K562 (cell line): ENCODE results near the gene BTRC. TPM values are rescaled to one million over a fixed set of nuclear protein-coding genes. Genes with fewer than 3 reads are reported as not detected.

Experiments used
- ATAC-seq: fragments of 200-7000 bp; cut with Tn5 transposase; 3 replicates; pipeline ENCODE4 v1.9.1; 2020; ENCODE audit warnings: moderate library complexity
- BruUV-seq: library from RNA; stranded (reverse); fragments of 400-500 nt; replicated peaks from 2 replicates; lab custom pipeline; 2021; lab: Mats Ljungman, UMichigan
- CTCF ChIA-PET: fragments of 300-600 bp; formaldehyde crosslinking; extraction: SDS; loops from one replicate; lab custom pipeline; 2021; ENCODE audit warnings: low intra/inter-chr PET ratio; lab: Yijun Ruan, JAX
- POLR2A ChIA-PET: fragments of 300-600, 350-650 bp; sonication (Branson Sonifier 250); formaldehyde crosslinking; extraction: SDS; loops from one replicate; lab custom pipeline; 2021; ENCODE audit warnings: antibody characterized with exemption, inconsistent platforms; lab: Yijun Ruan, JAX
- DNase-seq, 4 experiments: peaks; one replicate each; pipeline versions ENCODE4 v3.0.0 to v3.0.0-alpha.2; 2011 to 2018; ENCODE audit warnings: low spot score in 3 of 4, mixed read lengths in 3 of 4; ENCODE audit errors: extremely low read depth in 1 of 4
- FAIRE-seq: peaks from 2 replicates; lab custom pipeline; 2011; peaks lifted over from hg19 to GRCh38; lab: Jason Lieb, UNC
- H2AFZ ChIP-seq: 2 replicates; pipeline ENCODE4 v1.6.0; 2011; ENCODE audit warnings: low read depth, low read length, control low read depth, inconsistent platforms
- H3K27ac ChIP-seq: fragments of 200-600 bp; 3 replicates; pipeline ENCODE4 v1.8.0; 2011; ENCODE audit warnings: low read depth, mild to moderate bottlenecking, control low read depth, inconsistent platforms, low read length, moderate library complexity, mixed read lengths; ENCODE audit errors: extremely low read depth
- H3K27me3 ChIP-seq, 2 experiments: fragments of 300-600 bp in 1 of 2; 2 replicates in 1 of 2; 3 replicates in 1 of 2; pipeline versions ENCODE4 v1.6.0 to v1.8.0; 2011; ENCODE audit warnings: inconsistent platforms in 2 of 2, low read length in 2 of 2, mild to moderate bottlenecking in 1 of 2, mixed read lengths in 1 of 2, moderate library complexity in 1 of 2; ENCODE audit not compliant: control insufficient read depth in 2 of 2, insufficient read depth in 2 of 2
- H3K36me3 ChIP-seq: fragments of 300-600 bp; 3 replicates; pipeline ENCODE4 v1.8.0; 2011; ENCODE audit warnings: mild to moderate bottlenecking, low read length, inconsistent platforms; ENCODE audit not compliant: control insufficient read depth, insufficient read depth
- H3K4me1 ChIP-seq, 2 experiments: fragments of 200-600 bp in 1 of 2; replicated peaks in 1 of 2; 2 replicates in 1 of 2; 3 replicates in 1 of 2; pipeline versions ENCODE4 v1.5.1 to v1.8.0; 2011; ENCODE audit warnings: inconsistent platforms in 2 of 2, low read length in 2 of 2, mild to moderate bottlenecking in 1 of 2, mixed read lengths in 1 of 2, moderate library complexity in 1 of 2; ENCODE audit not compliant: control insufficient read depth in 2 of 2, insufficient read depth in 2 of 2
- H3K4me2 ChIP-seq: 2 replicates; pipeline ENCODE4 v1.6.1; 2011; ENCODE audit warnings: low read length, control low read depth, inconsistent platforms, mixed read lengths; ENCODE audit not compliant: insufficient read depth
- H3K4me3 ChIP-seq: fragments of 200-600 bp; sonication (generic), shearing (Covaris generic); 2 replicates; pipeline ENCODE4 v1.5.1; 2016; ENCODE audit warnings: control low read depth, inconsistent platforms
- H3K79me2 ChIP-seq: fragments of 200-600 bp; 3 replicates; pipeline ENCODE4 v1.8.0; 2011; ENCODE audit warnings: low read length, inconsistent platforms; ENCODE audit not compliant: control insufficient read depth, insufficient read depth
- H3K9ac ChIP-seq, 2 experiments: 2 replicates each; pipeline versions ENCODE4 v1.6.0 to v1.6.1; 2011; ENCODE audit warnings: low read depth in 2 of 2, low read length in 2 of 2, control low read depth in 1 of 2, inconsistent platforms in 1 of 2, mild to moderate bottlenecking in 1 of 2, mixed read lengths in 1 of 2; ENCODE audit not compliant: insufficient read depth in 1 of 2
- H3K9me1 ChIP-seq: one replicate; pipeline ENCODE4 v1.6.0; 2011; ENCODE audit warnings: inconsistent platforms, mild to moderate bottlenecking, low read length, moderate library complexity; ENCODE audit not compliant: control insufficient read depth, insufficient read depth
- H3K9me3 ChIP-seq: replicated peaks from 2 replicates; pipeline ENCODE4 v1.5.1; 2011; ENCODE audit warnings: low read depth, low read length, inconsistent platforms; ENCODE audit not compliant: control insufficient read depth, insufficient read depth
- H4K20me1 ChIP-seq: replicated peaks from 2 replicates; pipeline ENCODE4 v1.6.1; 2011; ENCODE audit warnings: low read length, inconsistent platforms, mixed read lengths; ENCODE audit not compliant: control insufficient read depth, insufficient read depth
- C11orf30 ChIP-seq: fragments of 450-650 bp; IDR thresholded peaks from 2 replicates; pipeline ENCODE4 v1.6.1; 2016; ENCODE audit warnings: low read depth, mild to moderate bottlenecking
- FOXA1 ChIP-seq: fragments of 450-650 bp; IDR thresholded peaks from 2 replicates; pipeline ENCODE4 v1.6.1; 2016; ENCODE audit warnings: mild to moderate bottlenecking, borderline replicate concordance
- MAFF ChIP-seq: IDR thresholded peaks from 2 replicates; pipeline ENCODE4 v1.6.1; 2012; ENCODE audit warnings: low read length, improper control_type of control experiment
- MAFG ChIP-seq: fragments of 450-650 bp; conservative IDR thresholded peaks from 2 replicates; pipeline ENCODE4 v1.6.1; 2016; ENCODE audit warnings: missing genetic modification characterization, missing compliant biosample characterization
- MAFK ChIP-seq: IDR thresholded peaks from 2 replicates; pipeline ENCODE4 v1.6.1; 2011; ENCODE audit warnings: low read length, improper control_type of control experiment
- MEF2D ChIP-seq: conservative IDR thresholded peaks from 2 replicates; pipeline ENCODE4 v1.6.1; 2016; ENCODE audit warnings: low read depth, missing genetic modification characterization, missing compliant biosample characterization
- NFE2 ChIP-seq: IDR thresholded peaks from 2 replicates; pipeline ENCODE4 v1.6.1; 2014; ENCODE audit warnings: antibody characterized with exemption, low read depth
- NR2C1 ChIP-seq, 2 experiments: fragments of 450-650 bp; IDR thresholded peaks; 2 replicates each; pipeline ENCODE4 v1.6.1; 2017; ENCODE audit warnings: mild to moderate bottlenecking in 2 of 2, antibody characterized with exemption in 1 of 2, inconsistent platforms in 1 of 2, missing compliant biosample characterization in 1 of 2, missing genetic modification characterization in 1 of 2
- U2AF2 ChIP-seq: fragments of 200-400 bp; formaldehyde crosslinking; optimal IDR thresholded peaks from 2 replicates; pipeline ENCODE3; 2017; ENCODE audit warnings: low read depth, mild to moderate bottlenecking, low read length
- XRCC4 ChIP-seq: IDR thresholded peaks from one replicate; pipeline ENCODE4 v1.6.1; 2011; ENCODE audit not compliant: insufficient read depth, insufficient read length; ENCODE audit errors: extremely low read depth
- ZNF12 ChIP-seq: sonication (generic); formaldehyde crosslinking; IDR thresholded peaks from 2 replicates; pipeline ENCODE4 v1.4.0; 2020; ENCODE audit warnings: mild to moderate bottlenecking, missing genetic modification reagents
- ZNF253 ChIP-seq: fragments of 250-450 bp; sonication (Bioruptor Pico); conservative IDR thresholded peaks from 2 replicates; pipeline ENCODE4 v1.6.1; 2021; ENCODE audit warnings: mild to moderate bottlenecking
- ZNF316 ChIP-seq: fragments of 450-650 bp; IDR thresholded peaks from 2 replicates; pipeline ENCODE4 v1.6.1; 2016
- ZNF764 ChIP-seq: fragments of 250-450 bp; sonication (Bioruptor Pico); IDR thresholded peaks from 2 replicates; pipeline ENCODE4 v1.4.0; 2020; ENCODE audit warnings: low read depth, mild to moderate bottlenecking, moderate library complexity
- WGBS: fragments of 100-300 bp; shearing (Covaris generic); methylation state at CpG from one replicate; pipeline ENCODE4 v1.1.6; 2016; ENCODE audit warnings: low coverage, mixed read lengths; ENCODE audit not compliant: insufficient coverage; ENCODE audit errors: missing lambda C conversion rate; 5-methylcytosine and 5-hydroxymethylcytosine counted together
- in situ Hi-C: fragments of 300-500 bp; cut with MboI; formaldehyde crosslinking; loops from 4 replicates; pipeline ENCODE4 v1.15.0; 2018; ENCODE audit warnings: inconsistent platforms, mixed read lengths
- intact Hi-C: fragments of 100-400 bp; cut with micrococcal nuclease; formaldehyde crosslinking; loops from 2 replicates; pipeline ENCODE4 v1.14.2; 2022
- polyA plus RNA-seq, 8 experiments: library from polyadenylated mRNA; depleted of rRNA in 4 of 8; stranded (reverse) in 5 of 8; unstranded in 3 of 8; fragments of >200 nt; fragmentation: Nextera tagmentation in 2 of 8; fragmentation: Illumina TruSeq in 1 of 8; extraction: Ambion mirVana in 2 of 8; extraction: Trizol in 1 of 8; gene quantifications; 2 replicates each; pipeline versions ENCODE4 v1.2.1 to v1.2.3, GENCODE V29; 2011 to 2014; ENCODE audit warnings: inconsistent platforms in 1 of 8, missing spikeins in 1 of 8
- total RNA-seq, 7 experiments: library from RNA; depleted of rRNA in 6 of 7; stranded (reverse); fragments of >200 nt in 6 of 7; fragmentation: Illumina TruSeq in 2 of 7; extraction: Trizol in 2 of 7; gene quantifications; 2 replicates each; pipeline versions ENCODE4 v1.2.1 to v1.2.3, GENCODE V29; 2011 to 2021; ENCODE audit warnings: low replicate concordance in 1 of 7

The BTRC gene
- total and polyA plus RNA-seq, 9 of the 15 experiments (the other 6 are each of a cell fraction or from before 2014, with no cell fraction given), result 1.6 to 15.4 (median 7.0) TPM

- no peaks in the 10 kb centered on the region; a peak in 2 of 5 replicates for H3K4me1 ChIP-seq
- no peak for FAIRE-seq
- no peak for ATAC-seq
- H3K79me2 ChIP-seq, result no peaks in the 10 kb centered on the region
- H4K20me1 ChIP-seq, result no peaks in the 10 kb centered on the region
- no peaks in the 10 kb centered on the region; a peak in 1 of 5 replicates for H3K27me3 ChIP-seq
- in situ Hi-C loops, result no loop called here
- no peak overlapping the region for H3K4me3 ChIP-seq
- CTCF ChIA-PET, result no interaction called here
- no peak overlapping the region for H3K9ac ChIP-seq
- H3K4me2 ChIP-seq, result no peak overlapping the region
- no peaks in the 10 kb centered on the region for H3K36me3 ChIP-seq
- H3K27ac ChIP-seq, result no peak overlapping the region
- no TSS peak for BruUV-seq
- H3K9me1 ChIP-seq, result no peaks in the 10 kb centered on the region
- no peak for TF ChIP-seq ZNF253 (CRISPR knock-in tag)
- H2AFZ ChIP-seq, result no peak overlapping the region
- H3K9me3 ChIP-seq, result no peaks in the 10 kb centered on the region
- intact Hi-C loops, result no loop called here
- 24% methylated on average over 4 of the region's 4 CpGs for WGBS
- no peak for DNase-seq
- POLR2A ChIA-PET, result no interaction called here
Observed at GRCh38 chr10:101337836-101338235, 16.1 kb upstream of the BTRC start.

DNA sequence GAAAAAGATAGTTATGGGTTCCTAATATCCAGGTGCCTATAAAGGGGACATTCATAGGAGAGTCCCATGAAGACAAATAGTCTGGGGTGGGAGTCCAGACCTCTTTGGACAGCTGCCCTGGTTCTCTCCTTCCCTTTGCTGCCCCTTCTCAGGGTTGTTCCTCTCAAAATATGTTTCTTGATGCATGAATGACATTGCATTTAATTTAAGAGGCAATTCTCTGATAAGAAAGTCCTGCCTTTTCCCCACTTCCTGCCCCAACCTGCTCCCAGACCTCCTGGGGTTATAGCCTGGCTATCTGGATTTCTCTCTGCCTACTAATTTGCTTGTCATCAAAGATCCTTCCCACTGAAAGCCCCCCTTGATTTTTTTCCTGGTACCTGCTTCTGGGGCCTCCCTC is 12.5 kb upstream of the BTRC start:
- intact Hi-C loops, result no loop called here
- FAIRE-seq, result no peak
- CTCF ChIA-PET, result no interaction called here

More for the DNA sequence above, 12.5 kb upstream of the BTRC start:
- no peak overlapping the region for H3K9ac ChIP-seq
- no peaks in the 10 kb centered on the region for H3K79me2 ChIP-seq
- no peaks in the 10 kb centered on the region for H3K9me1 ChIP-seq
- no peak overlapping the region for H3K4me3 ChIP-seq
- in situ Hi-C loops, result no loop called here
- no peaks in the 10 kb centered on the region; a peak in 1 of 5 replicates for H3K4me1 ChIP-seq
- DNase-seq (peak in 2 of 4 experiments; percentile 7 to 14), ATAC-seq (no peak)
- H4K20me1 ChIP-seq, result no peaks in the 10 kb centered on the region
- H3K4me2 ChIP-seq, result no peak overlapping the region
- no TSS peak for BruUV-seq
- H3K27ac ChIP-seq, result no peak overlapping the region
- H2AFZ ChIP-seq, result no peak overlapping the region
- H3K36me3 ChIP-seq, result no peaks in the 10 kb centered on the region
- H3K9me3 ChIP-seq, result no peaks in the 10 kb centered on the region
- H3K27me3 ChIP-seq, result no peaks in the 10 kb centered on the region
- POLR2A ChIA-PET, result no interaction called here
- TF ChIP-seq MAFG (tag) (peak; percentile 84), MAFK (peak; percentile 6; the same call in 1 of the 2 replicates), FOXA1 (no peak), NR2C1 (IDR thresholded peaks at IDR 0.05) (no peak), NR2C1 (tag; IDR thresholded peaks at IDR 0.05) (no peak), C11orf30 (0 out of 2 replicates have a peak, but pooled peaks have one; percentile 26), XRCC4 (no peak), ZNF12 (CRISPR knock-in tag) (no peak), MAFF (peak; percentile 34; the same call in 1 of the 2 replicates), U2AF2 (no peak), ZNF764 (no peak), NFE2 (peak; percentile 64), MEF2D (tag) (no peak), ZNF316 (peak; percentile 9; the same call in 1 of the 2 replicates)
